Measurements from ENCODE around the gene TBC1D32.
"Not testable (repeated sequence)": the region's sequence is repeated elsewhere in the genome, so short reads cannot be mapped to it uniquely, and the experiment has no call there.

Gene TBC1D32

DNA sequence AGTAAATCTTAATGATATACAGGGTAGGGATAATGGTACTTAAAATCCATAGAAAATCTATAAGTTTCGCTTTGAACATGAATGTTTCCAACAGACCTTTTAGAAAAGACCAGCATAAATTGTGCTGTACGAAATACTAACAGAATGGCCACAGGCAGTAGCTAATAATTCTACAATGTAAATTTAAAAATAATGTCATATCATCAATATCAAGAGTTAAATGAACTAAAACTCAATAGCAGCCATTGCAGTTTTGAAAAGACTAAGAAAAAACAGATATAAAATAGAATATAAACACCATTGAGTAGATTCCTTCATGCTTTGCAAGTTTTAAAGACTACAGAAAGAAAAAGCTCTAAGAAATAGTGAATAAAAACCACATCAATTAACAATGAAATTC lies 14.7 kb downstream of the TBC1D32 start:
- DNase-seq (ENCODE audit: low spot score) = no peak

- peak; percentile 27 for DNase-seq (ENCODE audit: low spot score)
Observed at GRCh38 chr6:121319112-121319553, 15.1 kb downstream of the TBC1D32 start.

DNA sequence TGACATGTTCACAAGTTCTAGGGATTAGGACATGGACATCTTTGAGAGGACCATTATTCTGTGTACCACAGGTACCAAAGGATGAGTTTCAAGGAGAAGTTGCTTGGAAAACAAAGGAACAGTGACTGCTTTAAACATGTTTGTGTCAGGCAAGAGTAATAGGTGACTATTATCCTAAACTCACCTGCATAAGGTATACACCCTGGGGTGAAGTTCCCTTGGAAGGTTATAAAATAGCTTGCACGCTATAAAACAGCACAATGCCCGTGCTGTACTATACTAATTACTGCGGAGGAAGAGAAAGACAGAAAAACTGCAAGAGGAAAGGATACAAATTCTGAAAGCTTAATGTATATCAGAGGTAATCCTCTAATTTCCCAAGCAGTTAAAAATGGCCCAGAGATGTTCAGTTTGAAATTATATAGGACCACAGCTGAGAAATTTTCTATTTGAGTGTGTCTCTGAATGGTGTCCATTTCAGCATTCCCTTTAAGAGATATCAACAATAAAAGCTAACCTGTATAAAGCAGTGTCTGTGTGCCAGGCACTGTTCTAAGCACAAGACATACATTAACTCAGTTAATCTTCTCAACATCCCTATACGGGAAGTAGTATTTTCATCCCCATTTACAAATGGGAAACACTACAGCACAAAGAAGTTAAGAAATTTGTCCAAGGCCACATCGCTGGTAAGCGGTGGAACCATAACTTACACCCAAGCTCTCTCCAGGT lies 19.7 kb downstream of the TBC1D32 start:
- no peak for DNase-seq (ENCODE audit: low spot score)

DNA sequence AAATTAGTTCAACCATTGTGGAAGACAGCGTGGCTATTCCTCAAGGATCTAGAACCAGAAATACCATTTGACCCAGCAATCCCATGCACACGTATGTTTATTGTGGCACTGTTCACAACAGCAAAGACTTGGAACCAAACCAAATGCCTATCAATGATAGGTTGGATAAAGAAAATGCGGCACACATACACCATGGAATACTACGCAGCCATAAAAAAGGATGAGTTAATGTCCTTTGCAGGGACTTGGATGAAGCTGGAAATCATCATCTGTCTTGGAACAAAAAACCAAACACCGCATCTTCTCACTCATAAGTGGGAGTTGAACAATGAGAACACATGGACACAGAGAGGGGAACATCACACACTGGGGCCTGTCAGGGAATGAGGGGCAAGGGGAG lies 22.5 kb downstream of the TBC1D32 start:
- not testable (repeated sequence) for DNase-seq (ENCODE audit: low spot score)

GRCh38 chr6:121310495-121310894 lies 23.8 kb downstream of the TBC1D32 start:
- DNase-seq (ENCODE audit: low spot score) = no peak

GRCh38 chr6:121309768-121310469 lies 24.4 kb downstream of the TBC1D32 start:
- DNase-seq (ENCODE audit: low spot score) = no peak

- DNase-seq (ENCODE audit: low spot score) = peak; percentile 33
Observed at GRCh38 chr6:121305957-121306607, 28.2 kb downstream of the TBC1D32 start.

GRCh38 chr6:121302882-121303281 lies 31.4 kb downstream of the TBC1D32 start:
- no peak for DNase-seq (ENCODE audit: low spot score)

- not testable (repeated sequence) for DNase-seq (ENCODE audit: low spot score)
Observed at GRCh38 chr6:121301156-121301555, 33.1 kb downstream of the TBC1D32 start.

- DNase-seq (ENCODE audit: low spot score) = no peak
Observed at GRCh38 chr6:121297694-121298093, 36.6 kb downstream of the TBC1D32 start.

GRCh38 chr6:121285041-121285440 lies 49.2 kb downstream of the TBC1D32 start:
- DNase-seq (ENCODE audit: low spot score) = no peak

DNA sequence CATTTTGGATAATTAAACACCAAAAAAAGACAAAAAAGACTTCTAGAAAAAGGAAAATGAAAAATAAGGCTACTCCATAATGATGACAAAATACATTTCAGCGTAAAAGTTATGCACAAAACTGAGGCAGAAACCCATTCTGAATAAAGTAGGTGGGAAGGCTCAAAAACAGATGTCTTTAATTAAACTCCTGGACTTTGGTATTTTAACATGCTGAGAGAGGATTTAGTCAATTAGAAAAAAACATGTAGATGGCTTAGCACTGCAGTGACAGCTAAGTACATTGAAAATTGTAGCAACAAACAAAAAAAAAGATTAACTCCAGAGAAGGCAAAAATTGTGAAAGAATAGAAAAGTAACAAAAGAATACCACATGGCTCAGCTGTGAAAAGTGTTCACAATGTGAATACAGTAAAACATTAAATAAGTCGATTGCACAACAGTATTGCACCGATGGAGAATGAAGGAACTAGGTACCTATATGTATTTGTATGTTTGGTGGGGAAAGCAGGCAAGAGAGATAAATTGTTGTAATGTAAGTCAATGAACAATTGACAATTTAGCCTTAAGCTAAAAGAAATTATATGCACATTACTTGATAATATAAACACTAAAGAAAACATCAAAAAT lies 59.5 kb downstream of the TBC1D32 start:
- no peak for DNase-seq (ENCODE audit: low spot score)

DNA sequence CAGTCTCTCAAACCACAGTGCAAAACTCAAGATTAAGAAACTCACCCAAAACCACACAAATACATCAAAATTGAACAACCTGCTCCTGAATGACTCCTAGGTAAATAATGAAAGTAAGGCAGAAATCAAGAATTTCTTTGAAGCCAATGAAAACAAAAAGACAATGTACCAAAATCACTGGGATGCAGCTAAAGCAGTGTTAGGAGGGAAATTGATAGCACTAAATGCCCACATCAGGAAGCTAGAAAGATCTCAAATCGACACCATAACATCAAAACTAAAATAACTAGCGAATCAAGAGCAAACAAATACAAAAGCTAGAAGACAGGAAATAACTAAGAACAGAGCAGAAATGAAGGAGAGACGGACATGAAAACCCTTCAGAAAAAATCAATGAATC lies 70.5 kb downstream of the TBC1D32 start:
- no peak for DNase-seq (ENCODE audit: low spot score)

DNA sequence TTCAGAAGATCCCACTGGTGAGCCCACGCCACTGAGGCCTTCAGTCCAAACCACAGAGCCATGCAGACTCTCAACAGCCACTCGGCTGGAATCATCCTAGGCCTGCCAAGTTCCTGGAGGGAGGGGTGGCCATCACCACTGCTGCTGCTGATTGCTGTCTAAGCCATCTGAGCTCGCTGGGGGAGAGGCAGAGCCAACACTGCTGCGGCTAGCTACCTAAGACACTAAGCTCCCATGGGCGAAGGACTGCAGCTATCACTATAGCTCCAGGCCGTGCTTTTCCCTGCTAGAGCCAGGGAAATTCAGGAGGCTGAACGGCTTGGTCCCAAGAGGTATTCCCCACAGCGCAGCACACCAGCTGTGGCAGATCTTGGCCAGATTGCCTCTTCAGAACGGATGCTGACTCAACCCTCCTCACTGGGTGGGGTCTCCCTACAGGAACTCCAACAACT lies 73.6 kb downstream of the TBC1D32 start:
- no peak for DNase-seq (ENCODE audit: low spot score)

DNA sequence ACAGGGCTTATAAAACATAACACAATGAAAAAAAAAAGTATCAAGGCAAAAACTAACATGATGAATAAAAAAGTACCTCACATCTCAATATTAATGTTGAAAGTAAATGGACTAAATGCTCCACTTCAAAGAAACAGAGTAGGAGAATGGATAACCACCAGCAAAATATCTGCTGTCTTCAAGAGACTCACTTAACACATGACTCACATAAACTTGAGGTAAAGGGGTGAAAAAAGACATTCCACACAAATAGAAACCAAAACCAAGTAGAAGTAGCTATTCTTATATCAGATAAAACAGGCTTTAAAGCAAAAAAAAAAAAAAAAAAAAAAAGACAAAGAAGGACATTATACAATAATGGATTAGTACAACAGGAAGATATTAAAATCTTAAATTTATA lies 86.9 kb downstream of the TBC1D32 start:
- no peak for DNase-seq (ENCODE audit: low spot score)

DNA sequence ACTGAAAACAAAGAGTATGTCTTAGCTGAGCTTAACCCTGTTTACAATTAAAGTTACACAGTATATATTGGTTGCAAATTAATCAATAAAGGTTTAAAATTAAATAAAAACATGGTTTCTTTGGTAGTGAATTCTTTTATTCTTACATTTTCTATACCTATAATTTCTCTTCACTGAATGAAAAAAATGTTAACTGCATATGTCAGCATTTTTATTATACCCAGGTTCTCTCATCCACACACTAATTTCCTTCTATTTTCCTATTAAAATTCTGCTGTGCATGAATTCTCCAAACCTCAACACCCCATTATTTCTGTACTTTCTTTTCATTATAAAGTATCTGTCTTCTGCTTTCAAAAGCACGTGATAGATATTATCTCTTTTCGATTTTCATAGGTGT lies 91.9 kb downstream of the TBC1D32 start:
- no peak for DNase-seq (ENCODE audit: low spot score)

GRCh38 chr6:121237859-121238258 lies 96.4 kb downstream of the TBC1D32 start:
- DNase-seq (ENCODE audit: low spot score) = no peak

GRCh38 chr6:121236984-121237383 lies 97.3 kb downstream of the TBC1D32 start:
- no peak for DNase-seq (ENCODE audit: low spot score)

DNA sequence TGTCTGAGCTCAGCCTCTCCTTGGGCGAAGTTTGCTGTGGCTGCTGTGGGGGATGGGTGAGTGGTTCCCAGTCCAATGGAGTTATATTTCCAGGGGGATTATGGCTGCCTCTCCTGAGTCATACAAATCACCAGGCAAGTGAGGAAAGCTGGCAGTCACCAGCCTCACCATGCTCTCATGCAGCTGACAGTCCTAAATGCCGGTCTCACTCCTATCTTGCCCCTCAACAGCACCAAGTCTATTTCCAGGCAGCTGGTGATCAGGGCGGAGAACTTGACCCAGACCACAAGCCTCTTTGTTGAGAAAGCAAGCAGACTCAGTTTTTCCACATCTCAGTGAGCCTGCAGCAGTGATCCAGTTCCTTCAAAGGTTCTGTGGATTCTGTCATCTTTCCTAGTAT lies 98.9 kb downstream of the TBC1D32 start:
- no peak for DNase-seq (ENCODE audit: low spot score)

GRCh38 chr6:121223930-121224329 lies 110.3 kb downstream of the TBC1D32 start:
- no peak for DNase-seq (ENCODE audit: low spot score)

DNA sequence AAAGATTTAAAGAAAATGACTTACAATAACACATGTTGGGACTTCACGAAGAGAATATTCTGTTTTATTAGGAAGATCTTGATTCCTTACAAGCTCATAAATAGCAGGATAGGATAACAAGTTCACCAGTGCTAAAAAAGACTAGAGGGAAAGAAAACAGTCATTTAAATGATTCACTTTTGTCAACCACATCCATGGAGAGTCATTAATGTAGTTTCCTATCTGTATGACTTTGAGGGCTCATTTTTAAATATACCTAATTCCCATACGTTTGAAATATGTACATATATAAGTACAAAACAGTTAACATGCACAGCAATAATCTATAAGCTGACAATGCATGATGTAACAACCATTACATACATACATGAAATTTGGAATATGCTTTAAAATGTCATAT lies 111.1 kb downstream of the TBC1D32 start:
- DNase-seq (ENCODE audit: low spot score) = no peak

GRCh38 chr6:121222656-121223055 lies 111.6 kb downstream of the TBC1D32 start:
- DNase-seq (ENCODE audit: low spot score) = no peak

DNA sequence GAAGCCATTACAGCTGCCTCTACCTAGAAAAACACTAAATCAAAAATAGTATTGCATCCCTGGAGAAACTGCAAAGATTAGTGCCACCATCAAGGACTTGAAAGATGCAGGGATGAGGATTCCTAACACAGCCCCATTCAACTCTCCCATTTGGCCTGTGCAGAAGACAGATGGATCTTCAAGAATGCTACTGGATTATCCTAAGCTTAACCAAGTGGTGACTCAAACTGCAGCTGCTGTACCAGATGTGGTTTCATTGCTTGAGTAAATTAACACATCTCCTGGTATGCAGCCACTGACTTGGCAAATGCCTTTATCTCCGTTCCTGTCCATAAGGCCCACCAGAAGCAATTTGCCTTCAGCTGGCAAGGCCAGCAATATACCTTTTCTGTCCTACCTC lies 117.4 kb downstream of the TBC1D32 start:
- no peak for DNase-seq (ENCODE audit: low spot score)
